GM21447 (cell line): ENCODE measurements around the gene ORC6.

Source experiments
- ATAC-seq: cut with Tn5 transposase; IDR thresholded peaks from one replicate; pipeline ENCODE4 v1.9.1; 2021; ENCODE audit not compliant: unreplicated experiment

The ORC6 gene

DNA sequence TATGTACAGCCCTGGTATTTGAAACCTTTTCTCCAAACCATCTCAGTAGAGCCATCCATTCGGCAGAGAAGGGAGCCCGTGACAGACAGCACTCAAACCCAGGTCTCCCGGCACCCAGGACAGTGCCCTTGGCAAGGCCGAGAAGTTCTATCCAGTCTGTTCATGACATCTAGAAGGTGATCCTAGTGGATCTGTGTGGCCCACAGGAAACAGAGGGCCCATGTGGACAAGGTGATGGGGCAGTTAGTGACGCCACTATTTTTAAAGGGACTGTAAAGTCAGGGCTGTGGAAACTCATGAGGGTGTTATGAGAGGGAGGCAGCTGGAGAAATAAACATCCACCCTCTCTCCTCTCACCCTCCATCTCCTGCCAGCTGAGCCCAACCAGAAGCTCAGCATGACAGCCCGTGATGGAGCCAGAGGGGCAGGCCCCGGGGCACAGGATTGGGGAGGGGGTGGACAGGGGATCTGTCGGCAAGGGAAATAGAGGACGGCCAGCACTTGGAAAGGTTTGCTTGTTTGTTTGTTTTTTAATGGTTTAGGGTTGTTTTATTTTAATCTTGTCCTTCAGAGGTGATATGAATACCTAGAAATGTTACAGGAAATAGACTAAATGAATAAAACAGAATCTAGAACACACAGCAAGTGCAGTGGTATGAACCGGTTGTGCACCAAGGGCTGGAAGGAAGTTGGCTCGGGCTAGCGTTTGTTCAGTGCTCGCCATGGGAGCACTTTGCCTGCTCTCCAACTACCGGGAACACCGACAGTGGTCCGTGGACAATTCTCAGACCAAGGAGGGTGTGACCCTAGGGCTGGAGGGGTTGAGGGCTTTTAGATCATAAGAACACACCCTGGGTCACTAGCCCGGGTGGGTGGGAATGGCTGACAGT is 41.6 kb downstream of the ORC6 start:
- ATAC-seq = no peak

DNA sequence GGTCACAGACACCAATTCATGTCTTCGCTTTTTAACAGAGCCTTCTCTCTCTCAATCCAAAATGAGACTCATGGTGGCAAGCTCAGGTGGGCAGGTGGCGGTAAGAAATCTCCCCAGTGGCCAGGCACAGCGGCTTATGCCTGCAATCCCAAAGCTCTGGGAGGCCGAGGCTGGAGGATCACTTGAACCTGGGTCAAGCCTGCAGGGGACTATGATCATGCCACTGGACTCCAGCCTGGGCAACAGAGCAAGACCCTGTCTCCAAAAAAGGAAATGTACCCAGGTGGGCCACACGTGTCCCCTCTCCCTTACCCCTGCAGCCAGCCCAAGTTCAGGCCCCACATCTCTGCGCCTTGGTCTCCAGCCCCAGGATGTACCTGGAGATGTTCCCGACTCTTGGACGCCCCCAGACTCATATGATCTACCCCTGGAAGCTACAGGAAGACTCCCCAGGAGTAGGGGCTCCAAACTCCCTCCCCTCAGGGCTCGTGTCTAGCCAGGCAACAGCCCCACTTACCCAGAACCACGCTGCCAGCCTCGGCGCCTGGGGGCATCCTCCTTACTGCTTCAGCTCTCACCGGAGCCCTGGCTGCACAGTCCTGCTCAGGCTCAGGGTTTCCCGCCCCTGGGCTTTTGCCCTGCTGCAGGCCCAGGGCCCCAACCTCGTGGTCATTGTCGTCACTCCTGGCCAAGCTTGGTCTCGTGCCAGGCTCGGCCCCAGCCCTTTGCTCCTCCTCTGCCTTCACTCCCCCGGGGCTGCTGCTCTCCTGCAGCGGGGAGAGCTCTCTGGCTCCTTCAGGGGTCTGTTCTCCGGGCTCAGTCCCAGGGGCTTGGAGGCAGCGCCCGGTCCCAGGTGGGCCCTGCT is 42.5 kb downstream of the ORC6 start:
- no peak for ATAC-seq

DNA sequence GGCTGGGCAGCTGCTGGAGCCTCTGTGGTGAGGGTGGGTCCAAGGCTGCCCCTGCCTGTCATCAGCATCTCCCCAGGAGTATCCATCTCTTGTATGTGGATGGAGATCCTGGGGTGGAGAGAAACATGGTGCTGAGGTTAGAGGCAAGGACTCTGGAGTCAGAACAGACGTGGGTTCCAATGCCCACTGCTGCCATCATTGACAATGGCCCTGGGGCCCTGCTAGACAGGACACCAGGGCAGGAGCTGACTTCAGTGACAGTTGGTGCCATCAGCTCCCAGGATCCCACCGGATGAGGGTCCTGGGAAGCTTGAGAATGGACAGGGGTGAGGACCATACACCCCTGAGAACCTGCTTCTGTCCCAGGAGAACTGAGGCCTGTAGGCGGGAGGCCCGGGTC is 43.1 kb downstream of the ORC6 start:
- no peak for ATAC-seq

DNA sequence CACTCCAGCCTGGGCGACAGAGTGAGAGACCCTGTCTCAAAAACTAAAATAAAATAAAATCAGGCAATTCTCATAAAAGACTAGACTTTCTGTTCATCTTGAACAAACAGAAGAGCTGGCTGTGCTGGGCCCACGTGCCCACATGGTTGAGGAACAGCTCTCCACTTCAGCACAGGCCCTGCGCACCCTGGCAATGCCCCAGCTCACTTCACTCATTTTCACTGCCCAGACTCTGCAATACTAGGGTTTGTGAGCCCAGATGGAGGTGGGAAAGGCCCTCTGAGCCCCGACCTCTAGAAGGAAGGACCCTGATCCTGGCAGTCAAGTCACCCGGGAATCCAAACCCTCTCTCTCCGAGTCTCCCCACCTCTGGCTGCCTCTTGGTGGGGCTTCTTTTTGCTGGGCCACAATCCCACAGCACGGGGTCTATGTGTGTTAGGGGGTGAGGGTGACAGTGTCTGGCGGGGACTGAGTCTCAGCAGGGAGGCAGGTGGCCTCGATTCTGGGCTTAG is 43.9 kb downstream of the ORC6 start:
- ATAC-seq = no peak

DNA sequence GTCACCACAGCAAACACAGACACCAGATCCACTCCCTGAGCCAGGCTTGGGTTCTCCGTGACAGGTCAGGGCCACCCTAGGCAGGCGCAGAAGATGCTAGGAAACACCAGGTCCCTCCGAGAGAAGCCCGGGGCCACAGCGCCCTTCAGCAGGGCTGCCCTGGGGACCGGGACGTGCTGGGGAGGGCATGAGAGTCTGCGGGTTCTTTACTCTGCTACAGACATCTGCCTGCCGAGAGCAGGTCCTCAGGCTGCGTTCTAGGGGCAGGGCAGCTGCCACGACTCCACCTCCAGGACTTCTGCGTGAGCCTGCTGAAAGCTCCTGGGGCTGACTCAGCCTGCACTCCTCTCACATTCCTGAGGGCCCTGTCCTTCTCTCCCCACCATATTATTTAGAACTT is 47.2 kb downstream of the ORC6 start:
- no peak for ATAC-seq

DNA sequence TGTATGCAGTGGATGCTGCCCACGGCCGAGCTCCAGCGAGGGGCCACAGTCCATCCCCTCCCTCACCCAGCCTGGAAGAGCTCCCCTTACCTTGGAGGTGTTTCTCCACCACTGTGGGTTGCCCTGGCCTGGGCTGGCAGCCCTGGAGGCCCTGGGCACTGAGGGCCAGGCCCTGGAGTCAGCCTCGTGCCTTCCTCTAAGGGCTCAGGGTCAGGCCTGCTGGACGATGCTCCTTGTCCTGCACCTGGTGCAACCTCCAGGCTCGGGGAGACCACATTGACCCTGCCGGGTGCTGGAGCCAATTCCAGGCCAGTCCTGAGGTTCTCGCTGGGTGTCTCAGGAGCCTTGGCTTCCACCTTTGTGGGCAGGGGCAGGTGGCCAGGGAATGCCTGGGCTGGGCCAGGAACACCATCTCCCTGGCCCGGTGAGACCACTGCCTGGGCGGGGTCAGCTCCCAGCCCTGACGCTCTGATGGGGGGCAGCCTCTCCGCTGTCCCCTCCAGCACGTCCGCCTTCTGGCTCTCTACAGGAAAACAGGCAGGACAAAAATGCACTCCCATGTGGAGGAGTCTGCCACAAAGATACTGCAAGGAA is 48.3 kb downstream of the ORC6 start:
- ATAC-seq = no peak

DNA sequence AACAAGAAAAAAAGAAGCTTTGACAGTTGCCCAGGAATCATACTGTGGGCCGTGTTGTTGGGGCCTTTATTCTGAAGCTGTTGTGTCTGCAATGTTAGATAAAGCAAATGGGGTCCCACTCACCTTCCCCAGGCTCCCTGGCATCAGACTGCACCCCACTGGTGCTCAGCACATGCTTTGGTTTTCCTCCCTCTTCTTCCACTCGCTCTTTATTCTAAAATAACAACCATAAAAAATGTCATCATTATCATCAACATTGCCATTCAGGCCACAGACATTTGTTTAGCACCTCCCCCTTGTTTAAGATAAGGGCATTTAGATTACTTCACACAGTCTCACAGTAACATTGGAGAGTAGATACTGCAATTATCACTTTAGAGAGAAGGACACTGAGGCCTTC is 50.5 kb downstream of the ORC6 start:
- ATAC-seq = no peak

DNA sequence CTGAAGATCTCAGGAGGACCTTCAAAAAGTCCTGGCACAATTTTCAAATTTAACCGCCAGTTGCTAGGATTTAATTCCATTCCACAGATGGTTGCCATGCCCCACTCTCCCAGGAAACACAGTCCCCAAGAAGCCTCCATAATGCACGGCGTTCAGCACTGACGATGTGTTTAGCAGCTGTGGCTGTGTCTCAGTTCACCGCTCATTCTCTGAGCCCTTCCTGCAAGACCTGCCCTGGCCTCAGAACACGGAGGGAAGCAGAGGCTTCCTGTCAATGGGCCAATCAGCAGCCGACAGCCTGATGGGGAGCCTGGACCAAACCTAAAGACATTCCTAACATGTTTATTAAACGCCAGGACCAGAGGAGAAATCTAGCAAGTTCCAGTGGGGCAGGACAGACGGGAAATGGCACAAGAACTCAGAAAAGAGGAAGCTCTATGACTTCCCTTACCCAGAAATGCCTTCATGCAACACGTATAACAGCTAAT is 53.8 kb downstream of the ORC6 start:
- no peak for ATAC-seq

DNA sequence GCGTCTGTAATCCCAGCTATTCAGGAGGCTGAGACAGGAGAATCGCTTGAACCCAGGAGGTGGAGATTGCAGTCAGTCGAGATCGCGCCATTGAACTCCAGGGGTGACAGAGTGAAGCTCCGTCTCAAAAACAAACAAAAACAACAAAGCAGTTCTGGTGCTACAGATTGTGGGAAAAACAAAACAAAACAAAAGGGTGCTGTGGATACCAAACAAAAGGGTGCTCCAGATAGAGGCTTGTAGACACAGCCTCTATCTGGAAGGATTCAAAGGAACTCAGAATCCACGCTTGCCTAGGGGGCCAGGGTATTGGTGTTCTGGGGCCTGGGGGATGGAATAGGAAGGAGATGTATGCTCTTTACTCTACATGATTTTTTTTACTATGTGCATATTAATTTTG is 56.2 kb downstream of the ORC6 start:
- ATAC-seq = no peak

DNA sequence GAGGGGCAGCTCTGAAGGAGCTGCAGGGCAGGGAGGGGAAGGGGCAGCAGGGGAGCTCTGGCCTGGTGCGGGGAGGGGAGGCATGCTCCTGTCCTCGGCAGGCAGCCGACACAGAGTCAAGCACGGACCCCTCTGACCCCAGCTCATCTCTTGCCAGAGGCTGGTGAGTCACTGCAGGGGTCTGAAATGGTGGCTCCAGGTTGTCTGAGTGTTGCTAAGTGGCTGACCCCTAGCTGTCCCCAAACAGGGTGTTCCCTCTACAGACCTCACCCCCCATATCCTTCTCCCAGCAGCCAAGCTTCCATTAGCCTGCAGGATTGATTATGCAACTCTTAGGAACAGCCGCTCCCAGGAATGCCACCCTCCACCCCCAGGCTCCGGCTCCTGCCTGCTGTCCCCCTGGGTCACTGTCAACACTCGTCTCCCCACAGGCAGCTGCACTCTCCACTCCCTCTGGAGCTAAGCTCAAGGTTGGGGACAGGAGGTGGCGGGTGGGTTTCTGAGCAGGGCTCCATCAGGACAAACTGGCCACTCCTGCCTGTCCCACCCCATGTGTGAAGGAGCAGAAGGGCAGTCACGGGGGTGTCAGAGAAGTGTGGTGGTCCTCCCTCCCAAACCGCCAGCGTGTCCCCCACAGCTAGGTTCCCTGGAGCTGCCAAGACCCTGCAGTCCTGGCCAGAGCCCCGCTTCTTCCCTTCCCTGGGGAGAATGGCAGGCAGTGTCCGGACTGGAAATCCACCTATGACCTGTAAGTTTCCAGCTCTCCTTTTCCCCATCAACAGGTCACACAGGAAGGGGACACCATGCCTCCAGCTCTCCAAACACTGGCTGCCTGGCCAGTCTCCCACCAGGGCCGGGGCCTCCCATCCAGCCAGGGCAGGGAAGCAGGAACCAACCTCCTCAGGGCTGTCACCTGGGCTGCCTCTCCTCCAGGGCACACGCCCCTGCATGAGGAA is 57.6 kb downstream of the ORC6 start:
- no peak for ATAC-seq
